OCI-LY1 (cell line): Measurements from ENCODE around the gene RCE1.

Experiments used
- H2AFZ ChIP-seq: fragments of 200-600 bp; sonication (generic), shearing (Covaris generic); 2 replicates; pipeline ENCODE4 v1.6.0; 2014; ENCODE audit warnings: antibody characterized with exemption, mild to moderate bottlenecking, low read length
- H3F3A ChIP-seq: fragments of 200-600 bp; sonication (generic), shearing (Covaris generic); 2 replicates; pipeline ENCODE4 v1.6.0; 2014; ENCODE audit warnings: mild to moderate bottlenecking, antibody characterized with exemption, low read length, moderate library complexity; ENCODE audit not compliant: insufficient read depth
- H3K27ac ChIP-seq: fragments of 200-600 bp; sonication (generic); 2 replicates; pipeline ENCODE4 v1.5.1; 2014; ENCODE audit warnings: low read length, mixed run types, mild to moderate bottlenecking, low read depth; ENCODE audit not compliant: poor library complexity, severe bottlenecking
- H3K27me3 ChIP-seq: fragments of 200-600 bp; sonication (generic); 2 replicates; pipeline ENCODE4 v1.6.0; 2014; ENCODE audit warnings: antibody characterized with exemption, mild to moderate bottlenecking, low read length, moderate library complexity; ENCODE audit not compliant: insufficient read depth
- H3K36me3 ChIP-seq: fragments of 200-600 bp; sonication (generic); 2 replicates; pipeline ENCODE4 v1.6.1; 2014; ENCODE audit warnings: mild to moderate bottlenecking, antibody characterized with exemption, low read length, moderate library complexity, mixed read lengths; ENCODE audit not compliant: insufficient read depth
- H3K4me1 ChIP-seq: fragments of 200-600 bp; sonication (generic); 2 replicates; pipeline ENCODE4 v1.5.1; 2014; ENCODE audit warnings: mild to moderate bottlenecking, low read length, moderate library complexity; ENCODE audit not compliant: insufficient read depth, severe bottlenecking
- H3K4me2 ChIP-seq: fragments of 200-600 bp; sonication (generic), shearing (Covaris generic); 2 replicates; pipeline ENCODE4 v1.6.1; 2014; ENCODE audit warnings: low read length
- H3K4me3 ChIP-seq: fragments of 200-600 bp; sonication (generic); 2 replicates; pipeline ENCODE4 v1.5.1; 2014; ENCODE audit warnings: low read length, low read depth, mild to moderate bottlenecking, mixed read lengths; ENCODE audit not compliant: poor library complexity, severe bottlenecking
- H3K79me2 ChIP-seq: fragments of 200-600 bp; shearing (Covaris generic); 2 replicates; pipeline ENCODE4 v1.6.1; 2016; ENCODE audit warnings: mixed run types, low read length, mixed read lengths; ENCODE audit not compliant: insufficient read depth
- H3K9ac ChIP-seq: fragments of 200-600 bp; sonication (generic), shearing (Covaris generic); 2 replicates; pipeline ENCODE4 v1.6.1; 2014; ENCODE audit warnings: mild to moderate bottlenecking, low read length, mixed read lengths
- H3K9me2 ChIP-seq: fragments of 200-600 bp; sonication (generic), shearing (Covaris generic); 2 replicates; pipeline ENCODE4 v1.6.1; 2014; ENCODE audit warnings: low read depth, mild to moderate bottlenecking, low read length, mixed read lengths
- H3K9me3 ChIP-seq: fragments of 200-600 bp; shearing (Covaris generic); 2 replicates; pipeline ENCODE4 v1.6.1; 2014; ENCODE audit warnings: low read length, mixed read lengths
- H4K20me1 ChIP-seq: fragments of 200-600 bp; sonication (generic), shearing (Covaris generic); 2 replicates; pipeline ENCODE4 v1.6.0; 2016; ENCODE audit warnings: mild to moderate bottlenecking, low read length; ENCODE audit not compliant: insufficient read depth
- EZH2 ChIP-seq: fragments of 200-600 bp; sonication (generic), shearing (Covaris generic); IDR thresholded peaks from 2 replicates; pipeline ENCODE4 v1.8.0; 2017; ENCODE audit warnings: borderline replicate concordance, mixed run types, mild to moderate bottlenecking, antibody characterized with exemption, low read length, moderate library complexity, mixed read lengths
- TF ChIP-seq, protein P1 (sequence below): fragments of 200-600 bp; sonication (generic), shearing (Covaris generic); IDR thresholded peaks from 2 replicates; pipeline ENCODE4 v1.5.1; 2017; ENCODE audit warnings: mild to moderate bottlenecking, antibody characterized with exemption, low read length, moderate library complexity, mixed read lengths

The RCE1 gene

GRCh38 chr11:66857927-66858185, 14.6 kb downstream of the RCE1 start:
- Histone ChIP-seq H3F3A (no peaks in the 10 kb centered on the region), H3K27ac (no peak overlapping the region), H3K9me3 (no peaks in the 10 kb centered on the region), H3K4me1 (peaks cover 9% of the 10 kb centered on the region), H3K27me3 (peaks cover 11% of the 10 kb centered on the region; the same call in 1 of the 2 replicates), H3K4me2 (no peak overlapping the region), H4K20me1 (no peaks in the 10 kb centered on the region), H3K9ac (no peak overlapping the region), H2AFZ (no peak overlapping the region), H3K36me3 (no peaks in the 10 kb centered on the region), H3K4me3 (no peak overlapping the region), H3K9me2 (no peaks in the 10 kb centered on the region), H3K79me2 (no peaks in the 10 kb centered on the region)
- TF ChIP-seq EZH2: no peak
- TF ChIP-seq, protein P1, sequence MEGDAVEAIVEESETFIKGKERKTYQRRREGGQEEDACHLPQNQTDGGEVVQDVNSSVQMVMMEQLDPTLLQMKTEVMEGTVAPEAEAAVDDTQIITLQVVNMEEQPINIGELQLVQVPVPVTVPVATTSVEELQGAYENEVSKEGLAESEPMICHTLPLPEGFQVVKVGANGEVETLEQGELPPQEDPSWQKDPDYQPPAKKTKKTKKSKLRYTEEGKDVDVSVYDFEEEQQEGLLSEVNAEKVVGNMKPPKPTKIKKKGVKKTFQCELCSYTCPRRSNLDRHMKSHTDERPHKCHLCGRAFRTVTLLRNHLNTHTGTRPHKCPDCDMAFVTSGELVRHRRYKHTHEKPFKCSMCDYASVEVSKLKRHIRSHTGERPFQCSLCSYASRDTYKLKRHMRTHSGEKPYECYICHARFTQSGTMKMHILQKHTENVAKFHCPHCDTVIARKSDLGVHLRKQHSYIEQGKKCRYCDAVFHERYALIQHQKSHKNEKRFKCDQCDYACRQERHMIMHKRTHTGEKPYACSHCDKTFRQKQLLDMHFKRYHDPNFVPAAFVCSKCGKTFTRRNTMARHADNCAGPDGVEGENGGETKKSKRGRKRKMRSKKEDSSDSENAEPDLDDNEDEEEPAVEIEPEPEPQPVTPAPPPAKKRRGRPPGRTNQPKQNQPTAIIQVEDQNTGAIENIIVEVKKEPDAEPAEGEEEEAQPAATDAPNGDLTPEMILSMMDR: no peak

DNA sequence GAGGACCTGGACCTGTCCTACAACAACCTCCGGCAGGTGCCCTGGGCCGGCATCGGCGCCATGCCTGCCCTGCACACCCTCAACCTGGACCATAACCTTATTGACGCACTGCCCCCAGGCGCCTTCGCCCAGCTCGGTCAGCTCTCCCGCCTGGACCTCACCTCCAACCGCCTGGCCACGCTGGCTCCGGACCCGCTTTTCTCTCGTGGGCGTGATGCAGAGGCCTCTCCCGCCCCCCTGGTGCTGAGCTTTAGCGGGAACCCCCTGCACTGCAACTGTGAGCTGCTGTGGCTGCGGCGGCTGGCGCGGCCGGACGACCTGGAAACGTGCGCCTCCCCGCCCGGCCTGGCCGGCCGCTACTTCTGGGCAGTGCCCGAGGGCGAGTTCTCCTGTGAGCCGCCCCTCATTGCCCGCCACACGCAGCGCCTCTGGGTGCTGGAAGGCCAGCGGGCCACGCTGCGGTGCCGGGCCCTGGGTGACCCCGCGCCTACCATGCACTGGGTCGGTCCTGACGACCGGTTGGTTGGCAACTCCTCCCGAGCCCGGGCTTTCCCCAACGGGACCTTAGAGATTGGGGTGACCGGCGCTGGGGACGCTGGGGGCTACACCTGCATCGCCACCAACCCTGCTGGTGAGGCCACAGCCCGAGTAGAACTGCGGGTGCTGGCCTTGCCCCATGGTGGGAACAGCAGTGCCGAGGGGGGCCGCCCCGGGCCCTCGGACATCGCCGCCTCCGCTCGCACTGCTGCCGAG, 15.1 kb downstream of the RCE1 start:
- H3F3A ChIP-seq: no peaks in the 10 kb centered on the region
- no peak overlapping the region for H3K27ac ChIP-seq
- no peak overlapping the region for H2AFZ ChIP-seq
- H3K4me3 ChIP-seq: no peak overlapping the region
- no peak overlapping the region for H3K9ac ChIP-seq
- TF ChIP-seq EZH2: no peak
- TF ChIP-seq, protein P1: no peak
- peaks cover 9% of the 10 kb centered on the region for H3K4me1 ChIP-seq
- no peak overlapping the region for H3K4me2 ChIP-seq
- no peaks in the 10 kb centered on the region for H3K79me2 ChIP-seq
- H3K9me3 ChIP-seq: no peaks in the 10 kb centered on the region
- H4K20me1 ChIP-seq: no peaks in the 10 kb centered on the region
- H3K36me3 ChIP-seq: no peaks in the 10 kb centered on the region
- no peaks in the 10 kb centered on the region for H3K9me2 ChIP-seq
- H3K27me3 ChIP-seq: peaks cover 11% of the 10 kb centered on the region; the same call in 1 of the 2 replicates

GRCh38 chr11:66858939-66859685, 15.9 kb downstream of the RCE1 start:
- H3K79me2 ChIP-seq: no peaks in the 10 kb centered on the region
- no peaks in the 10 kb centered on the region for H3K9me2 ChIP-seq
- no peak overlapping the region for H3K4me2 ChIP-seq
- no peaks in the 10 kb centered on the region for H3K9me3 ChIP-seq
- peaks cover 11% of the 10 kb centered on the region for H3K4me1 ChIP-seq
- no peak overlapping the region for H3K4me3 ChIP-seq
- no peaks in the 10 kb centered on the region for H3F3A ChIP-seq
- H4K20me1 ChIP-seq: no peaks in the 10 kb centered on the region
- TF ChIP-seq, protein P1: no peak
- TF ChIP-seq EZH2: no peak
- no peak overlapping the region for H3K9ac ChIP-seq
- H3K27ac ChIP-seq: no peak overlapping the region
- H2AFZ ChIP-seq: no peak overlapping the region
- H3K36me3 ChIP-seq: no peaks in the 10 kb centered on the region
- H3K27me3 ChIP-seq: peaks cover 16% of the 10 kb centered on the region
